ENCODE measurements around the gene OLA1. TPM values are rescaled to one million over a fixed set of nuclear protein-coding genes. Genes with fewer than 3 reads are reported as not detected.

Gene OLA1
- total RNA-seq, 4 donors from 2014 or later, result 47.1 to 62.7 (median 55.6) TPM

DNA sequence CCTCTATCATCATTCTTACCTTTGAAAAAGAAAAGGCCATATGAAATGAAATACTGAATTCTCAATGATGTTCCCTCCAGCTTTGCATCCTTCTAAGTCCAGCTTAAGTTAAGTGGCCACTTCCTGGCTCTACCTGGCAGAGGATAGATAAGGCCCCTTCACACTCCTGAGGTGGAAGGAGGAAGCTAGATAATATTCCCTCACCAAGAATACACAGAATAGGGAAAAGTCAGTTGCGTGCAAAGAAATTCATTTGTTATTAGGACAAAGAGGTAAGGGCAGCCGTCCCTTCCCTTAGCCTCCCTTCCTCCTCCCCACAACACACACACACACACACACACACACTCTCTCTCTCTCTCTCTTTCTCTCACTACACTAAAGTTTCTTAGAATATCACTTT is 37.5 kb downstream of the OLA1 start:
- TF ChIP-seq, protein P1, sequence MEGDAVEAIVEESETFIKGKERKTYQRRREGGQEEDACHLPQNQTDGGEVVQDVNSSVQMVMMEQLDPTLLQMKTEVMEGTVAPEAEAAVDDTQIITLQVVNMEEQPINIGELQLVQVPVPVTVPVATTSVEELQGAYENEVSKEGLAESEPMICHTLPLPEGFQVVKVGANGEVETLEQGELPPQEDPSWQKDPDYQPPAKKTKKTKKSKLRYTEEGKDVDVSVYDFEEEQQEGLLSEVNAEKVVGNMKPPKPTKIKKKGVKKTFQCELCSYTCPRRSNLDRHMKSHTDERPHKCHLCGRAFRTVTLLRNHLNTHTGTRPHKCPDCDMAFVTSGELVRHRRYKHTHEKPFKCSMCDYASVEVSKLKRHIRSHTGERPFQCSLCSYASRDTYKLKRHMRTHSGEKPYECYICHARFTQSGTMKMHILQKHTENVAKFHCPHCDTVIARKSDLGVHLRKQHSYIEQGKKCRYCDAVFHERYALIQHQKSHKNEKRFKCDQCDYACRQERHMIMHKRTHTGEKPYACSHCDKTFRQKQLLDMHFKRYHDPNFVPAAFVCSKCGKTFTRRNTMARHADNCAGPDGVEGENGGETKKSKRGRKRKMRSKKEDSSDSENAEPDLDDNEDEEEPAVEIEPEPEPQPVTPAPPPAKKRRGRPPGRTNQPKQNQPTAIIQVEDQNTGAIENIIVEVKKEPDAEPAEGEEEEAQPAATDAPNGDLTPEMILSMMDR (IDR thresholded peaks at IDR 0.05; ENCODE audit: low read depth), result no peak

DNA sequence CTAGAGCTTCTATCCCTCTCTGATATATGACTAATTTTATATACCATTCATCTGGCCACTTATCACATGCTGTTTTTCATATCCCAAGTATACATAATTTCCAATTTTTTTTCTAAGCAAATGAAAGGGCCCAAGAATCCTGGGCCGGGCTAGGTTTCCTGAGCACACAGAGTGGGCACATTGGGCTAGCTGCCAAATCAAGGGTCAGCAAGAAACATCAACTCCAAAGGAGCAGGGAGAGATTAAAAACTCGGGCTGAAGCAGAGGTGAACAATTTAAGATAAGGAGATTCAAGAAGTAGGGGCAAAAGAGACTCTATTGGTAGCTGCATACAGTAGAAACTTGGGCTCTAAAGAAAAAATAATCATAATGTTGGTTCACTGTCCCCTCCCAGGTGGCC is 39.0 kb downstream of the OLA1 start:
- TF ChIP-seq, protein P1 (IDR thresholded peaks at IDR 0.05; ENCODE audit: low read depth), result no peak

DNA sequence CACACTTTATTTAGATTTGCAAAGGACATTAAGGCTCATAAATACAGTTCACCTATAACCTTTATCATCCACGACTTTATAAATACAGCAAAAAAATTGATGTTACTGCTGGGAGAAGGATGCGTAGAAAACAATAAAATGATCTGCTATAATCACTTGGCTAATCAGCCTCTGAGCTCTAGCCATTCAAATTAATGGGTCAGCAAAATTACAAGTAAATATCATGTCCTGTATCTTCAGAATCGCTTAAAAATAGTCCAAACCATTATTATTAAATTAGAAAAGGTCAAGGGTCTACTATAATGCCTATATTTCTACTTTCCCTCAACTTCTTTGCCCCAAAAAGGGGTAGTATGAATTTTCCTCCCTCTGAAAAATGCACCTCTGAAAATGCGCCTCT is 40.3 kb downstream of the OLA1 start:
- TF ChIP-seq, protein P1 (IDR thresholded peaks at IDR 0.05; ENCODE audit: low read depth), result no peak

DNA sequence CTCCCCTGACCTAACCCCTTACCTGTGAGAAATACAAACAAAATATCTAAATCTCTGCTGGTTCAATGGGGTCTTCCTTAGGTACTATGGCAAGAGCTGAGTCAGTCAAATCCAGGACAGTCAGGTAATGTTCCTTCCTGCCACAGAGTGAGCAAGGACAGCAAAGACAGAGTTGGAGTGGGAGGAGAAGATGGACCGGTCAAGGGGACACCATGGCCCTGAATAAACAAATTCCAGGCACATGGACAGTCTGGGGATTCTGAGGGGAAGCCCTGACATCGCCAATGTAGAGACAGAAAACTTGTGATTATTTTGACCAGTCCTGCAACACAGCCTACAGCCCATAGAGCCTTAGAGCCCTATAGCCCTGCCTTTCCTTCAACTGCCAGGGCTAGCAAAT is 42.8 kb downstream of the OLA1 start:
- TF ChIP-seq, protein P1 (IDR thresholded peaks at IDR 0.05; ENCODE audit: low read depth), result no peak

DNA sequence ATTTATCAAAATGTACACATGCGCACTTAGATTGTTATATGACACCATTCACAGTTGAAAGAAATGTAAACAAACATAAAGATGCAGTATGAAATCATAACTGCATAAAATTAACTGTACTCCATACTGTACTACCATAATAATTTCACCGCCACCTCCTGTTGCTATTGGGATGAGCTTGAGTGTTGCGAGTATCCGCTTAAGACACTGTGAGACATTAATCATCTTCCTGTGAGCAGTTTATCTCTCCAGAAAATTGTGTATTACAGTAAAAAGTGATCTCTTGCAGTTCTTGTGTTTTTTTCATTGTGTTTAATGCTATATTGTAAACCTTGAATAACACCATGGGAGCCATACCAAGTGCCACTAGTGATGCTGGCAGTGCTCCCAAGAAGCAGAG is 46.1 kb downstream of the OLA1 start:
- TF ChIP-seq, protein P1 (IDR thresholded peaks at IDR 0.05; ENCODE audit: low read depth), result no peak

DNA sequence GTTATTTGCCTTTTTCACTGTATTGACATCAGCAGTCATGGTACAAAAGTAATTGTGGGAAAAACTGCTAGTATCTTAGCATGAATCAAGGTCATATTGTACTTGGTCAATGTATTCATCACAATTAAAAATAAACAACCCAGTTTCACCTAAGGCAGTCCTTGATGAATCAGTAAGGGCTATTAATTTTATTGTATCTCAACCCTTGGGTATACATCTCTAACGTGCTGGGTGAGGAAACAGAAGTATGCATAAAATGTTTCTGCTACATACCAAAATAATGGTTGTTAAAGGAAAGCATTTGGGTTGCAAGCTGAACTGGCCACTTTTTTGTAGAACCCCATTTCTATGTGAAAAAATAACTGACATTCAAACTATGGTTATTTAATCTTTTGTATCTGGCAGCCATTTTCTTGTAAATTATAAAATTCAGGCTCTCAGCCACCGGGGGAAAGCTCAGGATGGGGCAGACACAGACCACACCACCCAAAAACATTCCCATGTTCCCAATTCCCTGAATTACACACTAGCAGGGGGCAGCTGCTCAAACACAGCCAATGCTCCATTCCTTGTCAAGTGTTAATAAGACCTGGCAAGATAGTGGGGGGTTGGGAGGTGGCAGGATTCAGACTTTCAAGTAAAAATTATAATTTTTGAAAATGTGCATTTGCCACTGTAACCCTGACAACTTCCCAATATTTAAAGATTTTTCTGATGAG is 49.3 kb downstream of the OLA1 start:
- TF ChIP-seq, protein P1 (IDR thresholded peaks at IDR 0.05; ENCODE audit: low read depth), result no peak

DNA sequence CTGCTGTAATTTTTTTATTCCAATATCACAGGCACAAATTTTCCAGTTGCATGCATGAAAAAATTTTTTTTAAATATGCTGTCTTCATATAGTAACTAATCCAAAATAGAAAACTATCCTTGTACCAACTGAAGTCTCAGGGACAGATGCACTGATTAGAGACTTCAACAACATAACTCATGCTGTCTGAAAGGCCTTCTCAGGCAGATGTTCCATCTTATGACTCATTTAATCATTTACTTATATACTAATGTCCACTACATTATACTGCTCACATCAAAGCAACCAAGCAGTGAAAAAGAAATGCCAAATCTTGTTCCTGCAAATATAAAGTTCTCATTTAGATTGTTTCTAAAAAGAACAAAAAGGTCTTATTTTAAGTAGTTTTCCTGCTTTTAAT is 53.1 kb downstream of the OLA1 start:
- TF ChIP-seq, protein P1 (IDR thresholded peaks at IDR 0.05; ENCODE audit: low read depth), result no peak

Data from subcutaneous adipose tissue (tissue), 4 donors.